HG02973 (cell line): ENCODE results near the gene CETN3.
"Not testable (repeated sequence)": the region's sequence is repeated elsewhere in the genome, so short reads cannot be mapped to it uniquely, and the experiment has no call there.

ENCODE experiments used
- ATAC-seq: cut with Tn5 transposase; IDR thresholded peaks from one replicate; pipeline ENCODE4 v1.9.1; 2021; ENCODE audit warnings: moderate library complexity; ENCODE audit not compliant: unreplicated experiment

CETN3 gene

DNA sequence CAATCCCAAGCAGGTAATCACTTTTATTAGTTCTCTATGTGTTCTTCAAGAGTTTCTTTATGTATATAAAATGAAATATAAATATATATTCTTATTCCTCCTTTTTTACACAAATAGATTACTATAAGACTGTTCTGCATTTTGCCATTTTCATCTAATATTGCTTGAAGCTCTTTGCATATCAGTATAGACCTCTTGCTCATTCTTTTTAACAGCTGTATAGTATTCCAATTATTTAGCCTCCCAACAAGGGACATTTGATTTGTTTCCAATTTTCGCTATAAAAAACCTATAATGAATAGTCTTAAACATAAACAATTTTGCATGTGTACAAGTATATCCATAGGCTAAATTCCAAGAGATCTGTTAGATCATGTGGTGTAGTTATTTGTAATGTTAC, 25.2 kb downstream of the CETN3 start:
- ATAC-seq, result no peak

DNA sequence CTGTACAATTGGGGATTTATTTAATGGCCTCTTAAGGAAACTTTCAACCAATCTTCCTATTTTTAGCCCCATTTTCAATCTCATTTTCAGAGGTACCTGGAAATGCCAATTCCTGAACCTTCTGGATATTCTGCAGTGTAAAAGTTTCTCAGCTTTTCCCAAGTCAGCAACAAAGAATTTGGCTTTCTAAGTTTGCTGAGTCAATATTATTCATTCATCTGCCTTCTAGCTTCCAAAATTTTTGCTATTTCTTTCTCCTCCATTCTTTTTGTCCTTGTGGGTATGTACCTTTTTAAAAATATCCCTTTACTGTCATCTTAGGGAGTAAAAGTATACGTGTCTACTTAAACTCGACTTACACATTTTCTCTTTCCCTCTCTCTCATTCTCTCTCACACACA, 25.7 kb downstream of the CETN3 start:
- ATAC-seq, result no peak

DNA sequence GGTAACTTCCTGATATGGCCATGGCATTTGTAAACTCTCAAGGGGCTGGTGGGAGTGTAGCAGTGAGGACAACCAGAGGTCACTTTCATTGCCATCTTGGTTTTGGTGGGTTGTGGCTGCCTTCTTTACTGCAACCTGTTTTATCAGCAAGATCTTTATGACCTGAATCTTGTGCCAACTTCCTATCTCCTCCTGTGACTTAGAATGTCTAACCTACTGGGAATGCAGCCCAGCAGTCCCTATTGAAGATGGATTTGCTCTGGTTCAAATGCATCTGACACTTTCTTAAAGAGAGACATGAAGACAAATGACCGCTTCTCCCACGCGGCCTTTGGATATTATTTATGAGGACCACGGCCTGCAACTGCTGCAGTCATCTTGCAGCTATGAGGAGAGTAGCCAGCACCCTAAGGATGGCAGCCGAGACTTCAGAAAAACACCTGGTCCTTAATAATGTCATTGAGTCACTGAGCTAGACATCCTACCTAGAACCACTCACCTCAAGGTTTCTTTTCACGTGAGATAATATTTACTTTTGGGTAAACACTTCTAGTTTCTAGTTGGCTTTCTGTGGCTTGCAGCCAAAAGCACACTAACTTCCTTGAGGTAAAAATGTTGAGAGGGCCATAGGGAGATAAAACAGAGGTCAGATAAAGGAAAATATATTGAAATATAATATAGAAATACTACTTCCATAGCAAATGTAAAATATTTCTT, 28.2 kb downstream of the CETN3 start:
- no peak for ATAC-seq

DNA sequence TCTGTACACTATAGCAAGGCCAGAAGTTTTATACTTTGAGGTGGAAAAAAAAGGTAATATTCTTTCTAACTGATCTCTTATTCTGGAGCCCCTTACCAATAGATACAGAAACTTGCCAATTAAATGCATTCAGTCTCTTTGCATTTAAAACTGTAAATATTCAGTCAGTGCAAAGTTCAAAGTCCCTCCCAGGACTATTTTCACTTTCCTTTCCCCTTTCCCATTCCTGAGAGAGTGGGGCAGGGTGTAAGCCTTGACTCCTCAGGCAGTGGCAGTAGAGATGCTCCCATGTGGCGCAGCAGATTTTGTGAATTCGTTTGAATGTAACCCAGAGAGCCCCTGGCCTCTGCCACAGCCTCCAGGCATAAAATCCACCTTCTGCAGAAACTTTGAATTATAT, 29.9 kb downstream of the CETN3 start:
- no peak for ATAC-seq

DNA sequence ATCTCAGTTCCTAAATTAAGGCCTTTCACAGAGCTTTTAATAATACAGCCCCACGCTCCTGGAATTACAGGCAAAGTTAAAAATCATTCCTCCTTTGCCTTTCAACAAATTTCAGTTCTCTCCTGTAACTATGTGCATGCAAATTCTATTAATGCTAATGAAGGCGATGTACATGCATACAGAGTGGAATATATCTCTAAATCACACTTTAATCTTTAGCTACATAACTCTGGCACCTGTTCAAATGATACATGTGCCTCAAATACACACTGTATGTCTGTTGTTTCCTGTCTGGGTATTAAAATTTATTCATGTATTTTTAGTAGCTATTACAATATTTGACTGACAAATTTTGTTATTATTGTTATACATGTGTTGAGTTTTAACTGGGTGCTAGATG, 30.8 kb downstream of the CETN3 start:
- ATAC-seq, result no peak

DNA sequence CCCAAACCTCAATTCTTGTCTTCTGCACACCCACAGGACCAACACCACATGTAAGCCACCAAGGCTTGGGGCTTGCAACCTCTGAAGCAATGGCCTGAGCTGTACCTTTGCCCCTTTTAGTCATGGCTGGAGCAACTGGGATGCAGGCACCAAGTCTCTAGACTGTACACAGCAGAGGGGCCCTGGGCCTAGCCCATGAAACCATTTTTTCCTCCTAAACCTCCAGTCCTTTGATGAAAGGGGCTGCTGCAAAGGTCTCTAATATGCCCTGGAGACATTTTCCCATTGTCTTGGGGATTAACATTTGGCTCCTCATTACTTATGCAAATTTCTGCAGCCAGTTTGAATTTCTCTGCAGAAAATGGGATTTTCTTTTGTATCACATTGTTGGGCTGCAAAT, 38.3 kb downstream of the CETN3 start:
- not testable (repeated sequence) for ATAC-seq

DNA sequence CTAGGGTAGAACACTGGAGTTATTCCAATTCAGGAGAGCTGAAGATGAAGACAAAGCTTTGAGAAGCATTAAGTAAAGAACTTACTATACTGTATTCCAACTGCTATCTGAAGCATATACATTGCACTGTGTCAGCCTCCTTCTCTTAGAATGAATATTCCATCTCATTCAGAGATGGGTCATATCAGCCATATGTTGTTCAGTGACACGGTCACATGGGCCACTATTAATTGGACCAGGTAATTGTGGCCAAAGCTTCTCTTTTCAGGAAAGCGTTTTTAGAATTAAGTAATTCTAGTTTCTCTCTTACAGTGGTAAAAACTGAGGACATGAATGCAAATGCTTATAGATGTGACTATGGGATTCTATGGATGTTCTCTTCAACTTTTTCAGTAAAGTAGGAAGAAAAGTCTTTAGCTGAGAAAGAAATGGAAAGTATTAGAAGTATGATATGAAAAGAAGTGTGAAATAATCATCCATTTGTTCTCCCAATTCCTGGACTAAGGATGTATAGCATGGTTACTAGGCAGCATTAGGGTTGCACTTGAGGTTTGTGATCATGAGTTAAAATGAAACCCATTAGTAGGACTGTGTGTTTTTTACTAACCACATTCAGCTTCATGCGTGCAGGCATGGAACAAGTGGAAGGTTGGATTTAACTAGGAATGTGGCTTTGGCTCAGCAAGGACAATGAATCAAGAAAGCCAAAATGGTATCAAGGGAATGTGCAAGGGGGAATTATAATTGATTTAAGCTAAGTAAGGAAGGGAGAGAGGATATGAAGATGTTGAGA, 40.9 kb downstream of the CETN3 start:
- ATAC-seq, result peak; percentile 79

DNA sequence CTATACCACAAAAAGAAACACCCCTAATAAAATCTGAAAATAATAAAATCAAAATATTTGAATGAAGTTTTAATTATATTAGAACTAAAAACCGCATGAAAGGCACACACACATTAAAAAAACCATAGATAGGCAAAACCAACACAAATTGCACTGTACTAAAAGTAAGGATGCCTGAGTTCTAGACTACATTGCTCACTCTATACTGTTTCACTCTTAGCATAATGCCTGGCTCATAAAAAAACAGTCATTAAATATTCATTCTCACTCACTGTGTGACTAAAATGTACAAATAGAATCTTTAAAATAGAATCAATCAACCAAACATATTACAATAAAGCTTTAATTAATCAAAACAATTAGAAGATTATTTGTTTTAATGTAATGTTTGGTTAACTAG, 41.7 kb downstream of the CETN3 start:
- ATAC-seq, result no peak

DNA sequence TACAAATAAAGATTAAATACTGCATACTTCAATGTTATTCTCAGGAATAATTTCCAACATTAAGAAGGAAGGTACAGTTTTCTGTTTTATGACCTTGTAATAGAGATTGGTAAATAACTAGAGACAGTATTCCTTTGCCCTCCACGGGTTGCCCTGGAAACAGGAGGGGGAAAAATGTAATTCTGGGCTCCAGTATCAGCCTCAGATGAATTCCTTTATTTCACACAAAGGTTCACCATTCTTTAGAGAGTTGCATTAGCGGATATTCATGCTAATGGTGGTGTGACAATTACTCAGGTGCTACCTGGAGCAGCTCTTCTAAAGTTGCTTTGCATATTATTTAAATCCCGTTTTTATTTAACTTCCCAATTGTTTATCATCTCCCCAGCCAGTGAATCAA, 42.6 kb downstream of the CETN3 start:
- no peak for ATAC-seq

DNA sequence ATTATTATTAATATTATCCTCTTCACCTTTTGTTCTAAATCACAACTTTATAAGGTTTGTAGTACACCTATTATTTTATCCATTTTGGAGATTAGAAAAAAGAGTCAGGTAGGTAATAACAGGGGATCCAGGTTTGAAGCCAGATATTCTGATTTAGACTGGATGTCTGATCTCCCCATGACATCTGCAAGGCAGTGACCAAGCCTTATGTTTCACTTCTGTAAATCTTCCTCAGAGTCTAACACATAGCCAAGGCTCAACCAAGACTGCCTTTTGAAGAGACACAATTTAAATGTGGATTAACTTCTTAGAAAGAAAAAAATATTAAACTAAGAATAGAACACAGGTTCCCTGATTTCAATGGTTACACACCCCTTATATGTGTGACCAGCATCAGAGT, 44.2 kb downstream of the CETN3 start:
- no peak for ATAC-seq

DNA sequence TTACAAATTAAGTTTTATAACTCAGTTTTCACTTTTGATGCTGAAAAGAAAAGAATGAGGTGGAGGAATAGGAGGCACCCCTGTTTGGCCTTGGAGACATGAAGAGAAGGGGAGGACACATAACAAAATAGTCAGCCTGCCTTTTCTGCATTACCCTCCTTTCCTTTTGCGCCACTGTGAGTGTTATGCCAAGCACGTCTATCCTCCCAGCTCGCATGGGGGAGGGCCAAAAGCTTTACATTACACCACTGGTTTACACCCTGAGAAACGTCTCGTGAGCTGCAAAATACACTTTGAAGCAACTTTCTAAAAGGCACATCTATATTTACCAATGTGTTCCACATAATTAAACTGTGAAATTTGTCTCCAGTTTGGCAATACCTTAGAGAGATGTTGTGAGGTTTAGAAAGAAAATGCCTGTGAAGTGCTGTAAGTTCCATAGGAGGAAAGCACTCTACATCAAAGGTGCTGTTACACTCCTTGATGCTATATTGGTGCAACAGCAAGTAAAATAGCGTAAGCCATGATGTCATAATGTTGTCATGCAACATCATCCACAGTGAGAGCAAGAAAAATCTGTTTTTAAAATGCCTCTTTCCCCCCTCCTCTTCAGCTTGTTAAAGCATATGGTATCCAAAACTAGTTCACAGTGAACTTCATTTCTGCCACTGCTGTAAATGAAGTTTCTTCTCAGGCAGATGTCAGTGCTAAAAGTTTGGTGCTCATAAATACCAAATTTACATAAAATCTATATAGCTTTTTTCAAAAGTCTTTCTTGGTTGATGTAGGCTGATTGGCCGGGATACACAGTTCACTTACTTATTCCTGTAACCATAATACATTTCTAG, 50.3 kb downstream of the CETN3 start:
- ATAC-seq, result no peak

DNA sequence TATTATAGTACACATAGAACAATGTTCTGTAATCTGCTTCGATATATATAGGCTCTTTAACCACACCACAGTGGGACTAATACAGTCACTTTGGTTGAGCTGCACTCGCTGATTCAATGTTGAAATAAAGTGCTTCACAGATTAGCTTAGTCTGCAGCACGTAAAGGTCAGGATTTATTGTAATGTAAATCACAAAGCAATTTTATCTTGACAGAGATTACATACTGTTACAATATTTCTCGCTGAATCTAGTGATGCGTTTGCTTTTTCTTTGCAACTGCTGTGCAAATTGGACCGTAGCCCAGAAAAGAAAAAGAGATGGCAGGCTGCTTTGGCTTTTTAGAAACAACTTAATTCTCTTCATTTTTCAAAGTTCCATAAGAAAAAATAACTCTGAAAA, 52.9 kb downstream of the CETN3 start:
- no peak for ATAC-seq

DNA sequence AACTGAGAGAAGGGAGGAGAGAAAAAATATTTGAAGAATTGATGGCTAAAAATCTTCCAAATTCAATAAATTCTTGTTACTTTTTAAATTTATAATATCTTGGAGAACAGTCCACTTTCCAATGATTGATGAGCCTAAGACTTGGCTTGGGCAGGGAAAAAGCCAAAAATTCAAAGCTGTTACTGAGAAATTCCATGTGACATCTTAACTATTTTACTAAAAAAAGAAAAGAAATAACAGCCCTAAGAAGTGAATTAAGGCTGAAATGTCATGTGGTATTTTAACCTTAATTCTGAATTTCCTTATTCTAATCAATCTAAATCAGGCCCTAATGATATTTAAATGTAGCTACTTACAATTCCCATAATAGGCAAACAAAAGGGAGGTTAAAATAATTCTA, 53.4 kb downstream of the CETN3 start:
- ATAC-seq, result no peak

DNA sequence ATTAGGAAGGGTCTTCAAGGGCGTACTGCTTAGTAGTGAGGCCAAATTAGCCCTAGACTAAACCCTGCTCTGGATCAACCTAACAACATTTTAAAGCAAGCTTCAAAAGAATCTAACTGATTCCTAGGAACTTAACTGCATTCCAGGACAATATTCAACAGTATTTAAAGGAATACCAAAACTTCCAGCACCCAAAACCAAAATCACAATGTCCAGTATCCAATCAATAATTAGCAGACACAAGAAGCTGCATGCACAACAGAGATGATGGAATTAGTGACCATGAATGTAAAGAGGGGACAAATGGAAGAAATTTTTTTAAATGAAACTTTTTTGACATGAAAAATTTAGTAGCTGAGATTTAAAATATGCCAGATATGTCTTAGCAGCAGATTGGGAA, 53.9 kb downstream of the CETN3 start:
- no peak for ATAC-seq

DNA sequence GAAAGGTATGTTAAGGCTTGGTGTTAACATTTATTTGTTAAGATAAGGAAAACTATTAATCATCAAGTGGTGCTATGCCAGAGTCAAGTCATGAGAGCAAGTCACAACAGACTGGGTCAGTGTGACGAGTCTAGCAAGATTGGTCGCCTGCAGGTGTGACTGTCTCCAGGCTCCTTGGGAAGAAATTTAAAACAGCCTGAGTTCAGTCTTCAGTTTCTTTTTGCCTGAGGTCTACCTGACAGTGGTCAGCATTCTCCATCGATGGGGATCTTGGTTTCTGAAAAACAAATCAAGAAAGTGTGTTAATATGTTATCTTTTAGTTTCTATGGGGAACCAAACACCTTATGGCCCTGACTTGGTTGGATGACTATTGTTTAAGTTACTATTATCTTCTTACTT, 56.3 kb downstream of the CETN3 start:
- ATAC-seq, result peak; percentile 77

DNA sequence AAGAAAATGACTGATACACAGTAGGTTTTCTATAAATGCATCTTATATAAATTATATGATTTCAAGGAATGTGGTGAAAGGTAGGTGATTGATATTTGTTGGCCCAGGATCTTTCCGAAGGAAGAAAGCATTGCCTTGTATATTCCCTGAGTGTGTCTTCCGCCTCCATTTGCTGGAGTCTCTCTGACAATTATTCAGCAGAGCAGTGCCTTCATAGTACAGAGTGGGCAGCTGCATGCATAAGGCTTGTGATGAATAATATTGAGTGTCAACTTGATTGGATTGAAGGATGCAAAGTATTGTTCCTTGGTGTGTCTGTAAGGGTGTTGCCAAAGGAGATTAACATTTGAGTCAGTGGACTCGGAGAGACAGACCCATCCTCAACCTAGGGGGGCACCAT, 58.5 kb downstream of the CETN3 start:
- no peak for ATAC-seq

DNA sequence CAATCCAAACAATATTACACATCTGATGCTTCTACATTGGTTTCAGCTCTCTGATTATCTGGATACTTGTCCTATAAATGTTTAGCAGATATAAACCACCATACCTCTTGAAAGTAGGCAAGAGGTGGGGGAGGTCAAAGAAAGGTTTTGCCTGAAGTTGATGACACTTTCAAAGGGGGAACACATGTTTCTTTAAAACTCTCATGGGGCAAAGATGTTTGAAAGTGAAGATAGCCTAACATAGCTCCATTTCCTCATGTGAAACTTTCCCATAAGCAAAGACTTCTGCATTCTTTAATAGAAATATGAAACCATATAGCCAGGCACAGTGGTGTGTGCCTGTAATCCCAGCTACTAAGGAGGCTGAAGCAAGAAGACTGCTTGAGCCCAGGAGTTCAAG, 62.1 kb downstream of the CETN3 start:
- no peak for ATAC-seq

DNA sequence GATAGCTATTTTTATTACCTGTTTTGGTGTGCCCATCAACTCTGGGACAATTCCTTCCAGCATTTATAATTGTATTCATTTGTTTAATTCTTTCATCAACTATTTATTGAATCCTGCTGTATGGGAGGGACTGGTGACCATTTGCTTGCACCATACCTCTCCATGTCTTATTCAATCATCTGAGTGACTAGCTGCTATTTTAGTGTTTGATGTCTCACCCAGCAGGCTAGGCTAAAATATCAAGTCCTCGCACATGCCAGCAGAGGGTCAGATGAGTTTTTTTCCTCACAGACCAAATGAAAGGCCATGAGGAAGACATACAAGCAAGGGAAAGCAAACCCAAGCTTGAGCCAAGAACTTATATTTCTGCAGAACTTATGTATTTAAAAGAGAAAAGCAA, 63.9 kb downstream of the CETN3 start:
- no peak for ATAC-seq

DNA sequence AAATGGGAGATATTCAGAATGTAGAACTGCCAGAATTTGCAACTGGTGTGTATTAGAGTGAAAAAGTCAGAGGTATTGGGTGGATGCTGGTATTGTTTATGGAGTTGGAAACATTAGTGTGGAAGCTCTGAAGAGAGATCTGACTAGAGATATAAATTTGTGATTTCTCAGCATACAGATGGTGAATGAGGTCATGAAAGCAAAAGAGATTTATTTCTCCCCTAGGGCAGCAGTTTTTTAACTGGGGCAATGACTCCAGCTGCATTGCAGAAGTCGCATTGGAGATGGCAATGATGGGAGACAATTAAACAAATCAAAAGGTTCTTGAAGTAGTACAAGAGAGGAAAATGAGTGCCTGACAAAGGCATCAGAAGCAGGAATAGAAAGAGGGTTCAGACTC, 64.9 kb downstream of the CETN3 start:
- ATAC-seq, result no peak

DNA sequence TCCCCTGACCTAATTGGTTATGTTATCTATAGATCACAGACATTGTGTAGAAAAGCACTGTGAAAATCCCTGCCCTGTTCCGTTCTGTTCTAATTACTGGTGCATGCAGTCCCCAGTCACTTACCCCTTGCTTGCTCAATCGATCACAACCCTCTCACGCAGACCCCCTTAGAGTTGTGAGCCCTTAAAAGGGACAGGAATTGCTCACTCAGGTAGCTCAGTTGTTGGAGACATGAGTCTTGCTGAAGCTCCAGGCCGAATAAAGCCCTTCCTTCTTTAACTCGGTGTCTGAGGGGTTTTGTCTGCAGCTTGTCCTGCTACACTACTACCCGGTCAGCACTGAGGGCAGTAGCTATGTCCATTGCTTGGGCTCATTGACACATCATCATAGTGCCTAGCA, 65.8 kb downstream of the CETN3 start:
- not testable (repeated sequence) for ATAC-seq

DNA sequence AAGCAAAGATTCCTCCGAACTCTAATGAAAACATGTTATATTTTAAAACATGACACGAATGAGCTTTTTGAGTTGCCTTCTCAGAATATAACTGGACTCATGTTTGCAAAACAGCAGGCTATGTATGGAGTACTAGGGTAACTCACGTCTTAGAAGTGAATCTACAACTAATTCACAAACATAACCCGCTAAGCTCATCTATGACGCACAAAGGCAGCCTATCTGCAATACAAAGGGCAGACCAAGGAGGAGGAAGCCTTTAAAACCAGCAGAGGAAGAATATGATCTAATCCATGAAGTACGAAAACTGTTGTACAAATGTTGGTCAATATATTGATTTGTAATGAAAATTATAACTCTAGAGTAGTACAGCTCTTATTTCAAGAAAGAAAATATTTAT, 67.0 kb downstream of the CETN3 start:
- no peak for ATAC-seq
